Measurements from ENCODE around the gene SLC5A10.
A peak's percentile ranks its signal among the peaks of the same experiment; 100 is the strongest.
"Not testable (repeated sequence)": the region's sequence is repeated elsewhere in the genome, so short reads cannot be mapped to it uniquely, and the experiment has no call there.

Gene SLC5A10

GRCh38 chr17:18948476-18949006, 3.4 kb upstream of the SLC5A10 start:
- DNase-seq: no peak

GRCh38 chr17:18949566-18949965, 2.4 kb upstream of the SLC5A10 start:
- no peak for DNase-seq

GRCh38 chr17:18950346-18950745, 1.6 kb upstream of the SLC5A10 start:
- DNase-seq: no peak

- no peak for DNase-seq
Measured at GRCh38 chr17:18950944-18951905, 740 bp upstream of the SLC5A10 start.

GRCh38 chr17:18953231-18953728, 1.3 kb downstream of the SLC5A10 start:
- DNase-seq: no peak

GRCh38 chr17:18954321-18954720, 2.4 kb downstream of the SLC5A10 start:
- no peak for DNase-seq

- no peak for DNase-seq
Measured at GRCh38 chr17:18955009-18955408, 3.0 kb downstream of the SLC5A10 start.

GRCh38 chr17:18956021-18956420, 4.1 kb downstream of the SLC5A10 start:
- not testable (repeated sequence) for DNase-seq

GRCh38 chr17:18956581-18956980, 4.6 kb downstream of the SLC5A10 start:
- DNase-seq: no peak

- no peak for DNase-seq
Measured at GRCh38 chr17:18957831-18958230, 5.9 kb downstream of the SLC5A10 start.

GRCh38 chr17:18958611-18959010, 6.6 kb downstream of the SLC5A10 start:
- DNase-seq: no peak

- DNase-seq: no peak
Measured at GRCh38 chr17:18959071-18959844, 7.3 kb downstream of the SLC5A10 start.

GRCh38 chr17:18959845-18960240, 7.9 kb downstream of the SLC5A10 start:
- no peak for DNase-seq

- DNase-seq: no peak
Measured at GRCh38 chr17:18960241-18960665, 8.3 kb downstream of the SLC5A10 start.

- DNase-seq: peak; percentile 66
Measured at GRCh38 chr17:18960803-18961511, 9.0 kb downstream of the SLC5A10 start.

- no peak for DNase-seq
Measured at GRCh38 chr17:18961634-18962493, 9.9 kb downstream of the SLC5A10 start.

- no peak for DNase-seq
Measured at GRCh38 chr17:18962494-18962815, 10.5 kb downstream of the SLC5A10 start.

- DNase-seq: no peak
Measured at GRCh38 chr17:18963126-18964017, 11.4 kb downstream of the SLC5A10 start.

GRCh38 chr17:18964018-18964351, 12.0 kb downstream of the SLC5A10 start:
- no peak for DNase-seq

- DNase-seq: no peak
Measured at GRCh38 chr17:18964550-18964949, 12.6 kb downstream of the SLC5A10 start.

Measured in effector CD4-positive, alpha-beta T cell (primary cell).